ENCODE data around the gene LSM11.

LSM11 gene

GRCh38 chr5:157772127-157772526, 28.6 kb downstream of the LSM11 start:
- DNase-seq (ENCODE audit: low read depth), result no peak

GRCh38 chr5:157778121-157778805, 34.8 kb downstream of the LSM11 start:
- DNase-seq (ENCODE audit: low read depth), result no peak

GRCh38 chr5:157779221-157779620, 35.7 kb downstream of the LSM11 start:
- DNase-seq (ENCODE audit: low read depth), result no peak

- DNase-seq (ENCODE audit: low read depth), result no peak
Observed at GRCh38 chr5:157785801-157786200, 42.3 kb downstream of the LSM11 start.

GRCh38 chr5:157793301-157793700, 49.8 kb downstream of the LSM11 start:
- no peak for DNase-seq (ENCODE audit: low read depth)

- no peak for DNase-seq (ENCODE audit: low read depth)
Observed at GRCh38 chr5:157799578-157799977, 56.1 kb downstream of the LSM11 start.

- no peak for DNase-seq (ENCODE audit: low read depth)
Observed at GRCh38 chr5:157800137-157800536, 56.6 kb downstream of the LSM11 start.

- DNase-seq (ENCODE audit: low read depth), result no peak
Observed at GRCh38 chr5:157802736-157803135, 59.2 kb downstream of the LSM11 start.

- no peak for DNase-seq (ENCODE audit: low read depth)
Observed at GRCh38 chr5:157808043-157808442, 64.5 kb downstream of the LSM11 start.

Data from T follicular helper cell (primary cell).